Endothelial cell (in vitro differentiated cells): ENCODE data around the gene WDR5. TPM values are rescaled to one million over a fixed set of nuclear protein-coding genes. Genes with fewer than 3 reads are reported as not detected.

Experiments used
- DNase-seq: peaks from one replicate; pipeline ENCODE4 v3.0.0; 2021; ENCODE audit warnings: low spot score
- H3K27ac Mint-ChIP-seq: one replicate; pipeline ENCODE4 v1.8.0; 2021; ENCODE audit warnings: mixed read lengths, inconsistent platforms; ENCODE audit not compliant: unreplicated experiment
- H3K27me3 Mint-ChIP-seq: one replicate; pipeline ENCODE4 v1.8.0; 2021; ENCODE audit warnings: mild to moderate bottlenecking, moderate library complexity, mixed read lengths, inconsistent platforms; ENCODE audit not compliant: unreplicated experiment
- H3K36me3 Mint-ChIP-seq: one replicate; pipeline ENCODE4 v1.8.0; 2021; ENCODE audit warnings: mild to moderate bottlenecking, low read depth, mixed read lengths, inconsistent platforms; ENCODE audit not compliant: unreplicated experiment
- H3K4me1 Mint-ChIP-seq: one replicate; pipeline ENCODE4 v1.8.0; 2021; ENCODE audit warnings: mild to moderate bottlenecking, mixed read lengths, inconsistent platforms; ENCODE audit not compliant: unreplicated experiment
- H3K4me3 Mint-ChIP-seq: one replicate; pipeline ENCODE4 v1.8.0; 2021; ENCODE audit warnings: mild to moderate bottlenecking, mixed read lengths, inconsistent platforms; ENCODE audit not compliant: unreplicated experiment
- H3K9me3 Mint-ChIP-seq: one replicate; pipeline ENCODE4 v1.8.0; 2021; ENCODE audit warnings: mixed read lengths, inconsistent platforms; ENCODE audit not compliant: unreplicated experiment
- CTCF ChIP-seq: fragments of 200-600 bp; sonication (generic); IDR thresholded peaks from one replicate; pipeline ENCODE4 v1.5.0; 2021; ENCODE audit warnings: antibody characterized with exemption; ENCODE audit not compliant: unreplicated experiment
- total RNA-seq: library from RNA; stranded (reverse); fragmentation: NEBNext Ultra II Directional; extraction: Animal tissue kit (Norgen Biotek cat#: 25700); gene quantifications from one replicate; pipeline ENCODE4 v1.2.1, GENCODE V29; 2021; ENCODE audit not compliant: unreplicated experiment

Gene WDR5
- total RNA-seq, 1 donor from 2014 or later, result 26.5 TPM

DNA sequence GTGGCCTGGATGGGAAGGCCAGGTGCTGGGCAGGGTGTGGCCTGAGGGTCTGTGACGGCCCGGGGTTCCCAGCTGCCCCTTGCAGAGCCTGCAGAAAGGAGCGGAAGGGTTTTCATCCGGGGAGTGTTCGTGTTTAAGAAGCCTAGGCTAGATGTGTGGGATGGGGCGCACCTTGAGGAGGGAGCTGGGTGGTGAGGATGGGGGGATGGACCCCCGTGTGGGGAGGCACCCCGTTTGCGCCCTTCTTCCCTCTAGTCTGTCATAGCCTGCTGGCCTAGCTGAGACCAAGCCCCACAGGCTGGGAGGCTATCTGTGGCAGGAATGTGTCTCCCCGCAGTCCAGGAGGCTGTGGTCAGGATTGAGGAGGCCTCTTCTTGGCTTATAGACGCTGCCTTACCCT lies 16.6 kb downstream of the WDR5 start:
- Mint-ChIP-seq H3K27me3 (peaks cover 6% of the 10 kb centered on the region), H3K36me3 (peaks cover 32% of the 10 kb centered on the region), H3K4me3 (no peak overlapping the region), H3K4me1 (no peaks in the 10 kb centered on the region), H3K27ac (no peak overlapping the region), H3K9me3 (no peaks in the 10 kb centered on the region)
- DNase-seq, result no peak
- TF ChIP-seq CTCF, result no peak

- peaks cover 6% of the 10 kb centered on the region for H3K27me3 Mint-ChIP-seq
Measured at GRCh38 chr9:134153450-134153849, 17.6 kb downstream of the WDR5 start.

GRCh38 chr9:134154262-134154701 lies 18.4 kb downstream of the WDR5 start:
- Mint-ChIP-seq H3K27me3 (peaks cover 6% of the 10 kb centered on the region), H3K4me1 (no peaks in the 10 kb centered on the region), H3K36me3 (peaks cover 36% of the 10 kb centered on the region), H3K27ac (no peak overlapping the region), H3K9me3 (no peaks in the 10 kb centered on the region), H3K4me3 (no peak overlapping the region)
- TF ChIP-seq CTCF, result no peak
- no peak for DNase-seq

More at GRCh38 chr9:134153450-134153849, 17.6 kb downstream of the WDR5 start:
- Mint-ChIP-seq H3K4me1 (no peaks in the 10 kb centered on the region), H3K9me3 (no peaks in the 10 kb centered on the region), H3K36me3 (peaks cover 39% of the 10 kb centered on the region), H3K4me3 (no peak overlapping the region), H3K27ac (no peak overlapping the region)
- DNase-seq, result no peak
- TF ChIP-seq CTCF, result no peak

DNA sequence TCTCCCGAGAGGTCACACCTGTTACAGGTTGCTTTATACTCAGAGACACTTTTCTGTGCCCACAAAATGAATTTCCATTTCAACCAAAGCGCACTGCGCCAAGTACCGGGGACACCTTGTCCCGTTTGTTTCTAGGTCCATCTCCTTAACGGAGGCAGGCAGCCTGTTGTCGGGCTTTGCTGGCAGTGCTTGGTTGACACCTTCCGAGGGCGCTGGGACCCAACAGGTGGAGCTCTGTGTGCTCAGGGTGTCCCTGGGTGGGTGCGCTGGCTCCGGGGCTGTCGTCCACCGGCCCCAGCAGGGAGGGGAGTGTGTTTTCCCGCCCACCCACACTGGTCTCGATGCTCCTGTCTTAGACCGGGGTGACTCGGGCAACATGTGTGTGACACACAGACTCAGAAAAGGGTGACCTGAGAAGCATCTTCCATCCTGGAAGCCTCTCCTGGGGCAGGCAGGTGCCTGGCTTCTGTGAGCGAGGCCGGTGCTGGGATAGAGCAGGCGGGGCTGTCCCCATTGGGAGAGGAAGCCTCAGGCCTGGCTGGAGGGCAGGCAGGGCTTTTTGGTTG lies 20.0 kb downstream of the WDR5 start:
- Mint-ChIP-seq H3K27ac (no peak overlapping the region), H3K4me1 (peaks cover 5% of the 10 kb centered on the region), H3K36me3 (peaks cover 32% of the 10 kb centered on the region), H3K9me3 (no peaks in the 10 kb centered on the region), H3K27me3 (peaks cover 6% of the 10 kb centered on the region), H3K4me3 (peak overlapping the region; percentile 31)
- TF ChIP-seq CTCF, result no peak
- DNase-seq, result no peak

GRCh38 chr9:134156564-134157377 lies 20.9 kb downstream of the WDR5 start:
- Mint-ChIP-seq H3K27ac (no peak overlapping the region), H3K27me3 (peaks cover 6% of the 10 kb centered on the region), H3K9me3 (no peaks in the 10 kb centered on the region), H3K4me3 (no peak overlapping the region), H3K4me1 (peaks cover 5% of the 10 kb centered on the region), H3K36me3 (peaks cover 26% of the 10 kb centered on the region)
- no peak for DNase-seq
- TF ChIP-seq CTCF, result no peak
